ENCODE results near the gene VPS8.

VPS8 gene

GRCh38 chr3:185062191-185062590, 250.2 kb downstream of the VPS8 start:
- H3K4me1 ChIP-seq (ENCODE audit: control insufficient read depth in 1 of 2, insufficient read depth in 2 of 2, low read length in 2 of 2), result no peaks in the 10 kb centered on the region
- no peaks in the 10 kb centered on the region for H3K36me3 ChIP-seq (ENCODE audit: control insufficient read depth in 1 of 2, insufficient read depth in 2 of 2, low read length in 2 of 2)
- no peak overlapping the region for H3K4me3 ChIP-seq (ENCODE audit: low read depth in 1 of 2, low read length in 2 of 2)
- H3K27ac ChIP-seq (ENCODE audit: low read length), result no peak overlapping the region
- H3K27me3 ChIP-seq (ENCODE audit: low read depth, low read length), result no peaks in the 10 kb centered on the region
- H3K9me3 ChIP-seq (ENCODE audit: control insufficient read depth in 1 of 2, low read length in 2 of 2), result peaks cover 0 to 8% of the 10 kb centered on the region in 2 donors

GRCh38 chr3:185063431-185063830, 251.5 kb downstream of the VPS8 start:
- peaks cover 0 to 4% of the 10 kb centered on the region in 2 donors for H3K9me3 ChIP-seq (ENCODE audit: control insufficient read depth in 1 of 2, low read length in 2 of 2)

DNA sequence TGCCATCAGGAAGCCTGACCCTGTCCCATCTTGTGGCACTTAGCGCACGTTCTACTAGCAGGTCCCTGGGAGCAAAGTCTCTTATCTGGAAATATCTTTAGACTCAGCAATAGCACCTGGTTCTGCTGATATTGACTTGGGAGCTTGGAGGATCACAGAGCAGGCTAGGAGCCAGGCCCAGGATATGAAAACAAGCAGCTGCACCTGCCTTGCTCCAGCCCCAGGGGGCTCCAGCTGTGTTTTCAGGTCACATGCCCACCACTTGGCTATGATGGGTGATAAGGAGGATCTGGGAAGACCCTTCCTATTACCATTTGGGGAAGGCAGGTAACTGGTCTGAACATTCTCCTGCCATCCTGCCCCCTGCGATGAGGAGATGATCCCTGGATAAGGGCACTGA, 253.1 kb downstream of the VPS8 start:
- Histone ChIP-seq H3K27me3 (ENCODE audit: low read depth, low read length) (no peaks in the 10 kb centered on the region), H3K4me3 (ENCODE audit: low read depth in 1 of 2, low read length in 2 of 2) (no peak overlapping the region), H3K36me3 (ENCODE audit: control insufficient read depth in 1 of 2, insufficient read depth in 2 of 2, low read length in 2 of 2) (no peaks in the 10 kb centered on the region), H3K9me3 (ENCODE audit: control insufficient read depth in 1 of 2, low read length in 2 of 2) (peaks cover 0 to 4% of the 10 kb centered on the region in 2 donors), H3K4me1 (ENCODE audit: control insufficient read depth in 1 of 2, insufficient read depth in 2 of 2, low read length in 2 of 2) (no peaks in the 10 kb centered on the region), H3K27ac (ENCODE audit: low read length) (no peak overlapping the region)

More at GRCh38 chr3:185063431-185063830, 251.5 kb downstream of the VPS8 start:
- Histone ChIP-seq H3K36me3 (ENCODE audit: control insufficient read depth in 1 of 2, insufficient read depth in 2 of 2, low read length in 2 of 2) (no peaks in the 10 kb centered on the region), H3K27me3 (ENCODE audit: low read depth, low read length) (no peaks in the 10 kb centered on the region), H3K4me3 (ENCODE audit: low read depth in 1 of 2, low read length in 2 of 2) (no peak overlapping the region), H3K4me1 (ENCODE audit: control insufficient read depth in 1 of 2, insufficient read depth in 2 of 2, low read length in 2 of 2) (no peaks in the 10 kb centered on the region), H3K27ac (ENCODE audit: low read length) (no peak overlapping the region)

- H3K27me3 ChIP-seq (ENCODE audit: low read depth, low read length), result no peaks in the 10 kb centered on the region
- H3K4me1 ChIP-seq (ENCODE audit: control insufficient read depth in 1 of 2, insufficient read depth in 2 of 2, low read length in 2 of 2), result no peaks in the 10 kb centered on the region
- H3K4me3 ChIP-seq (ENCODE audit: low read depth in 1 of 2, low read length in 2 of 2), result no peak overlapping the region
- H3K27ac ChIP-seq (ENCODE audit: low read length), result no peak overlapping the region
- no peaks in the 10 kb centered on the region for H3K36me3 ChIP-seq (ENCODE audit: control insufficient read depth in 1 of 2, insufficient read depth in 2 of 2, low read length in 2 of 2)
- no peaks in the 10 kb centered on the region for H3K9me3 ChIP-seq (ENCODE audit: control insufficient read depth in 1 of 2, low read length in 2 of 2)
These were observed 254.3 kb downstream of the VPS8 start for GRCh38 chr3:185066251-185066650.

- no peaks in the 10 kb centered on the region for H3K9me3 ChIP-seq (ENCODE audit: control insufficient read depth in 1 of 2, low read length in 2 of 2)
- H3K36me3 ChIP-seq (ENCODE audit: control insufficient read depth in 1 of 2, insufficient read depth in 2 of 2, low read length in 2 of 2), result no peaks in the 10 kb centered on the region
- H3K4me3 ChIP-seq (ENCODE audit: low read depth in 1 of 2, low read length in 2 of 2), result no peak overlapping the region
- no peaks in the 10 kb centered on the region for H3K27me3 ChIP-seq (ENCODE audit: low read depth, low read length)
- H3K27ac ChIP-seq (ENCODE audit: low read length), result no peak overlapping the region
- no peaks in the 10 kb centered on the region for H3K4me1 ChIP-seq (ENCODE audit: control insufficient read depth in 1 of 2, insufficient read depth in 2 of 2, low read length in 2 of 2)
These were observed 255.2 kb downstream of the VPS8 start for GRCh38 chr3:185067173-185067572.

GRCh38 chr3:185069037-185070030, 257.4 kb downstream of the VPS8 start:
- H3K27me3 ChIP-seq (ENCODE audit: low read depth, low read length), result no peaks in the 10 kb centered on the region
- no peak overlapping the region for H3K27ac ChIP-seq (ENCODE audit: low read length)
- no peak overlapping the region for H3K4me3 ChIP-seq (ENCODE audit: low read depth in 1 of 2, low read length in 2 of 2)
- no peaks in the 10 kb centered on the region for H3K36me3 ChIP-seq (ENCODE audit: control insufficient read depth in 1 of 2, insufficient read depth in 2 of 2, low read length in 2 of 2)
- H3K4me1 ChIP-seq (ENCODE audit: control insufficient read depth in 1 of 2, insufficient read depth in 2 of 2, low read length in 2 of 2), result no peaks in the 10 kb centered on the region
- no peaks in the 10 kb centered on the region for H3K9me3 ChIP-seq (ENCODE audit: control insufficient read depth in 1 of 2, low read length in 2 of 2)

DNA sequence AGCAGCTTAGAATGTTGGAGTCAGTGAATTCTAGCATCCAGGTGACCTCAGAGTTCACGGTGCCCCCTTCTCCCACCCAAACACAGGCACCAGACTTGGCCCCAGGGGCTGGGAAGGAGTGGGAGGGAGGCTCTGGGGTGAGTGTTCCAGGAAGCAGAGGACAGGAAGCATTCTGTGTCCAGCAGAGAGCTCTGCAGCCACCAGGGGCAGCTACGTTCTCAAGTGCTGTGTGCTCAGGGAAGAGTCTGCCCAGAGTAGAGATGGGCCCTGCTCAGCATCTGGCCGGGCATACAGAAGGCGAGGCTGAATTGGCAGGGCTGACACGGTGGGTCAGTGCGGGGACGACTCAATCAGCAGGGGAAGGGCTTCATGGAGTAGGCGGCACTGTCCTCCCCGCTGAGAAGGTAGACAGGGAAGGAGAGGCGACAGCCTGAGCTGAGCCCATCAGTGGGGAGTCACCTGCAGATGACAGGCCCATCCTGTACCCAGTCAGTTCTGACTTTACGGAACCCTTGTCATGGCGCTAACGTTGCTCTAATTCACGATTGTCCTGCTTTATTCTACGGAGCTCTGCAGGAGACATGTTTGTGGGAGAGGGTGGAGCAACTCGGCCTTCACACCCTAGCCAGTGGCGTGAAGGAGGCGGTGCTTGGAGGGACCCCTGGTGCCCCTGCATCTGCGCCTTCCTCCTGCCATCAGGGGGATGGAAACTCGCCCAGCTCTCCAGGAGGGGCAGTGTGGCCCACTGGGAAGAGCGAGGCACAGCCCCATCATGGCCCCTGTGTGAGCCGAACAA, 258.7 kb downstream of the VPS8 start:
- H3K36me3 ChIP-seq (ENCODE audit: control insufficient read depth in 1 of 2, insufficient read depth in 2 of 2, low read length in 2 of 2), result no peaks in the 10 kb centered on the region
- no peak overlapping the region for H3K27ac ChIP-seq (ENCODE audit: low read length)
- H3K9me3 ChIP-seq (ENCODE audit: control insufficient read depth in 1 of 2, low read length in 2 of 2), result no peaks in the 10 kb centered on the region
- H3K27me3 ChIP-seq (ENCODE audit: low read depth, low read length), result no peaks in the 10 kb centered on the region
- no peaks in the 10 kb centered on the region for H3K4me1 ChIP-seq (ENCODE audit: control insufficient read depth in 1 of 2, insufficient read depth in 2 of 2, low read length in 2 of 2)
- H3K4me3 ChIP-seq (ENCODE audit: low read depth in 1 of 2, low read length in 2 of 2), result no peak overlapping the region

DNA sequence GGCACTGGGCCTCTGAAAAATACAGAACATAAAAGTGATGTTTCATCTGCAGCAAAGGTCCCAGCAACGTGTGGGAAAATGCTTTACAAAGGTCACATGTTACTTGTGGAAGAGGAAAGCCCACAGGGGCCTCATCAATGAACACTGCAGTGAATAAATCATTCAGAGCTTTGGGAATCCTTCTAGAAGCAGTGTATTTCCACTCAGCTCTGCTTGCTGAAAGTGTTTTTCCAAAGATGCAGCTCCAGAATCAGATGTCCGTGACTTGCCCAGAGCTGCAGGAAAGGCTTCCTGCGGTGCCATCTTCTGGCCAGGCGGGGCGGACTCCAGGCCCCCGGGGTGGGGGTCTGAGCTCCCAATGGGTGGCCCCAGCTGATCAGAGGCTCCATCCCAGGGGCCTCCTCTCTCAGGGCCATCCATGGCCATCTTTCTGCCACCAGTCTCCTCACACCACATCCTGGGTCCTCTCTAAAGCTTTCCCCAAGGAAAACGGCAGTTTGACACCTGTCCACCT, 259.4 kb downstream of the VPS8 start:
- Histone ChIP-seq H3K36me3 (ENCODE audit: control insufficient read depth in 1 of 2, insufficient read depth in 2 of 2, low read length in 2 of 2) (no peaks in the 10 kb centered on the region), H3K27ac (ENCODE audit: low read length) (no peak overlapping the region), H3K4me3 (ENCODE audit: low read depth in 1 of 2, low read length in 2 of 2) (no peak overlapping the region), H3K9me3 (ENCODE audit: control insufficient read depth in 1 of 2, low read length in 2 of 2) (no peaks in the 10 kb centered on the region), H3K27me3 (ENCODE audit: low read depth, low read length) (no peaks in the 10 kb centered on the region), H3K4me1 (ENCODE audit: control insufficient read depth in 1 of 2, insufficient read depth in 2 of 2, low read length in 2 of 2) (no peaks in the 10 kb centered on the region)

GRCh38 chr3:185075547-185075946, 263.6 kb downstream of the VPS8 start:
- Histone ChIP-seq H3K27me3 (ENCODE audit: low read depth, low read length) (no peaks in the 10 kb centered on the region), H3K4me1 (ENCODE audit: control insufficient read depth in 1 of 2, insufficient read depth in 2 of 2, low read length in 2 of 2) (no peaks in the 10 kb centered on the region), H3K4me3 (ENCODE audit: low read depth in 1 of 2, low read length in 2 of 2) (no peak overlapping the region), H3K36me3 (ENCODE audit: control insufficient read depth in 1 of 2, insufficient read depth in 2 of 2, low read length in 2 of 2) (peaks cover 0 to 4% of the 10 kb centered on the region in 2 donors), H3K27ac (ENCODE audit: low read length) (no peak overlapping the region), H3K9me3 (ENCODE audit: control insufficient read depth in 1 of 2, low read length in 2 of 2) (no peaks in the 10 kb centered on the region)

DNA sequence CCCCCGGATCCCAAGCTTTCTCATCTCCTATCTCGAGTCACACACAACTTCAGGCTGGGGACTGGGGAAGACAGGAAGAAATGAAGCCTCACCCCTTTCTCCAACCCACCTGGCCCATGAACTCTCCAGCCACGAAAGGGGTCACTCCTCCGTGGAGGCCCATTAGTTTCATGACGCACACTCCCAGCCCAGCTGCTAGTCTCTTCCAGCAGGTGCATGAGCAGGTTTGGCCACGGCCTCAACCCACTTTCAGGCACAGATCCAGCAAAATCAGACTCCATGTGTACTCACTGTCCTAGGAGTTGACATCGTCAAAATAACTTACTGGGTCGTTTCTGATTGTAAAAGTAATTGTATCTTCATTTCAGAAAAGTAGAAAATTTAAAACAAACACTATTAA, 264.3 kb downstream of the VPS8 start:
- H3K4me3 ChIP-seq (ENCODE audit: low read depth in 1 of 2, low read length in 2 of 2), result no peak overlapping the region

DNA sequence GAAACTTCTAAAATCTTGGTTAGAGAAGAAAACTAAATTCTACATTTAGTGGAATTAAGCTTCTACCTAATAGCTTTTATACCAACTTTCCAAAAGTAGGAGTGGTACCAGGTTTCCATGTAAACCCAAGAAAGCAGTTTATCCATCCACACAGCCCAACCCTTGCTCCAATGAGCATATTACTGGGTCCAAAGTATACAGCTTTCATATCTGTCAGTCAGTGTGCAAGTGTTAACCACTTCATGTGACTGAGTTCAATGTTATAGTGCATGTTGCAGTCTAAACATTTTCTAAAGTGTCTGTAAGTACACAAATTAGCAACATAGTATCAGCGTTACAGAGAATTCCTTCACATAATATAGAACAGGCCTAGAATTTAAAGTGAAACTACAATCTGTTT, 267.7 kb downstream of the VPS8 start:
- Histone ChIP-seq H3K9me3 (ENCODE audit: control insufficient read depth in 1 of 2, low read length in 2 of 2) (no peaks in the 10 kb centered on the region), H3K27me3 (ENCODE audit: low read depth, low read length) (no peaks in the 10 kb centered on the region), H3K4me1 (ENCODE audit: control insufficient read depth in 1 of 2, insufficient read depth in 2 of 2, low read length in 2 of 2) (peaks cover 0 to 4% of the 10 kb centered on the region in 2 donors), H3K36me3 (ENCODE audit: control insufficient read depth in 1 of 2, insufficient read depth in 2 of 2, low read length in 2 of 2) (peaks cover 6 to 18% of the 10 kb centered on the region in 2 donors), H3K27ac (ENCODE audit: low read length) (no peak overlapping the region), H3K4me3 (ENCODE audit: low read depth in 1 of 2, low read length in 2 of 2) (no peak overlapping the region)

More for the DNA sequence above, 264.3 kb downstream of the VPS8 start:
- Histone ChIP-seq H3K36me3 (ENCODE audit: control insufficient read depth in 1 of 2, insufficient read depth in 2 of 2, low read length in 2 of 2) (peaks cover 0 to 6% of the 10 kb centered on the region in 2 donors), H3K4me1 (ENCODE audit: control insufficient read depth in 1 of 2, insufficient read depth in 2 of 2, low read length in 2 of 2) (no peaks in the 10 kb centered on the region), H3K9me3 (ENCODE audit: control insufficient read depth in 1 of 2, low read length in 2 of 2) (no peaks in the 10 kb centered on the region), H3K27ac (ENCODE audit: low read length) (no peak overlapping the region), H3K27me3 (ENCODE audit: low read depth, low read length) (no peaks in the 10 kb centered on the region)

Data from muscle layer of duodenum (tissue), 2 donors.